Stimulated activated CD8-positive, alpha-beta memory T cell treated with anti-CD3 and anti-CD28 coated beads, Interleukin-4, amount 100 ng/mL, for 1 hour (primary cell): ENCODE data around the gene LMX1A.

Experiments
- DNase-seq, 2 donors: peaks; one replicate each; pipeline ENCODE4 v3.0.0-alpha.2; 2020; ENCODE audit warnings: low read depth in 2 of 2, low spot score in 1 of 2

The LMX1A gene

DNA sequence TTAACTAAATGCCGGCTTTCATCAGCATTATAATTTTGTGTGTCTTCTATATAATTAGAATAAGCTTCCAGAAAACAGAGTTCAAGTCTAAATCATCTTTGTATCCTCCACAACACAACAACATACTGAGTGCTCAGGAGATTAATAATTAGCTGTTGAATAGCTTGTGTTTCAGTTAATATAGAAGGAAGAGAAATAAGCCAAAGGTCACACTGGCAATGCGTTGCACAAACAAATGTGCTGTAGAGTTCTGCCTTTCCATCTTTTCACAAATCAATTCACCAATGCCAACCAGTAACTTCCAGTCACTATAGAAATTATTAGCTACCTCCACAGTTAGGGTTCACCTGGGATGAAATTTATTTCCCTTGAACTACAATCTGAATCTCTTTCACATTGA is 132.0 kb downstream of the LMX1A start:
- DNase-seq: no peak

DNA sequence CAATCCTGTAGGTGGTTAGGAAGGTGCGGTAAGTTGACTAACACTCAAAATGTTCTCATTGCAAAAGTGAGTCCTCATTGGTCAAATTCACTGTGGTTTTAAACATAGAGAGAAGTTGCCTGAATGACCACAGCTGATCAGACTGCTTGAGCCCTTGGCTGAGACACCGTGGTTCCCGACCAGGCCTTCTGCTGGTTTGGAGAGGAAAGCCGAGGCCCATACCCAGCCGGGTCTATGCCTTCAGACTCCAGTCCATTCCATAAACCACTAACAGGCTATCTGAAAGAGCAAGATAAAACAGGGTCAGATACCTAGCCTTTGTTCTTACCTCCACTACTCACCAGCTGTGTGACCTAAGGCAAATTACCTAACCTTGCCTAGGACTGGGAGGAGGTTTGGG is 133.9 kb downstream of the LMX1A start:
- DNase-seq: no peak

DNA sequence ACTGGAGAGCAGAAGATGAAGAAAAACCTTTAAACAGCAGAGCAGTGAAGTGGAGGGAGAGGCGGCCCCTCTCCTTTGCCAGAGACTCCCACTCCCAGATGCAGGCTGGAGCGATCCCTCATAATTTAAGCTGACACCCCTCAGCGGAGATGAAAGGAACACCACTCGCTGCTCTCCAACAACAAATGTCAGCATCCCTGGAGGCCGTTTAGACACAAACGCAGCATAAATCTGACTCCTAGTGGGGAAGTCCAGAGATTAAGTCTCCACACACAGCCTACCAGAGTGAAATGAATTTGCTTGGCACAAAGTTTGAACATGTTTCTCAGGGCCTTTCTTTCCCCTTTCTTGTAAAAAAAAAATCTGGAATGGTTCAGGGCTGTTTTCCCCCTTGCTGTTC is 137.8 kb downstream of the LMX1A start:
- DNase-seq: no peak

GRCh38 chr1:165217958-165218357 is 138.6 kb downstream of the LMX1A start:
- no peak for DNase-seq

GRCh38 chr1:165216254-165216653 is 140.3 kb downstream of the LMX1A start:
- no peak for DNase-seq

DNA sequence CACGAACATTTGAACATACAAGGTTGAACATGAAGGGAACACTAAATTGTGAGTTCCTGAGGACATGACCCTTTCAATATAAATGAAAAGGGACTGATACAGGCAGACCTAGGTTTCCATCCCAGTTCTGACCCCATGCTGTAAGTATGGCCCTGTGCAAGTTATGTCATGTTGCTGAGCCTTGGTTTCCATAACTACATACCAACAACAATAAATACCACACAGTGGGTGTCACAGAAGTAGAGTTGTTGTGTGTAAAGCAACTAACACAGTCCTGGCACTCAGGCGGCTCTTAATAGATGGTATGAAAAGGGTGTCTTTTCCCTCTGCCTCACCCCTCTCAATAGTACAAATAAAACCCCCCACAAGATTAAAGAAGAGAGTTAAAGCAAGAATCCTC is 140.8 kb downstream of the LMX1A start:
- no peak for DNase-seq

DNA sequence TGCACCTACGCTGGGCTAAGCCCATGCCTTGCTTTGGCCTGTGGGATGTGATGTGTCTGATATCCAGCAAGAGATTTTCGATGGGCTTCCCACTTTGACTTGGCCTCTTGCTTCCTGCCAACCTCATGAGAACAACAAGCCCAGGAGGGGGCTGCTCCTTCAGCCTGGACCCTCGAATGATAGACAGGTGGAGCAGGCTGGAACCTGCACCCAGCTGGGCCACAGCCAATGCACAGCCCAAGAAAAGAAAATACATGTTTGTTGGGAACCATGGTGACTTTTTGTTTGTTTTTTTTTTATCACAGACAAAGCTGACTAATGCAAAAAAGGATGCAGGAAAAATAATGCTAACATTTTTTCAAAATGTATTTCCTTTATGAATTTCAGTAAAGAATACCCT is 144.3 kb downstream of the LMX1A start:
- no peak for DNase-seq

DNA sequence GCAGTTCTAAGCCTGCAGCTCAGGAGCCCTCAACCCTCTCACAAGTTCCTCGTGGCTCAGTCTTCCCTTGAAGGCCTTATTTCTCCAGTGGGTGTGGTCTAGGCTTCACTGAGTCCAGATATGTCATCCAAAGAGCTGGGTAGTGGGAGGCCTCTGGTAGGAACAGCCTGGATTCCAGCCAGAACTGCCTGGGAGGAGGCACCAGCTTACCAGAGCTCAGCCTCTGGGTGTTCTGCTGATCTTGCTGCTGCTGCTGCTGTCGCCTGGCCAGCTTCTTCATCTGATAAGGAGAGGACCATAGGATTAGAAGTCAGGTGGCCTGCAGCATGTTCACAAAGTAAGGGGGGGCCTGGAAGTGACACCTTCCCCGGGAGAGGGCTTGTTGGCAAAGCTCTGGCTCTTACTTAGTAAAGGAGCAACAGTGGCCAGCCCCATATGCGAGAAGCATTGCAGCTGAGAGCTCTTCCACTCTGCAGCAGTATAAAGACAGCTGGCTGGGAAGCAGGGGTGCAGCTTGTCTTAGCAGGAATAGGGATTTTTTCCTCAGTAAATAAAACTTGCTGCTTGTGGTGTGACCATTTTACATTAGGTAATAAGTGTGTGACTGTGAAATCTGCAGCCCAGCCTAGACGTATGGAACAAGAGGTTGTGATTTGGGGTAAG is 148.5 kb downstream of the LMX1A start:
- DNase-seq: no peak

GRCh38 chr1:165205145-165205544 is 151.4 kb downstream of the LMX1A start:
- DNase-seq: no peak

- no peak for DNase-seq
Observed at GRCh38 chr1:165204548-165204947, 152.0 kb downstream of the LMX1A start.

- DNase-seq: no peak
Observed at GRCh38 chr1:165191087-165191486, 165.4 kb downstream of the LMX1A start.

DNA sequence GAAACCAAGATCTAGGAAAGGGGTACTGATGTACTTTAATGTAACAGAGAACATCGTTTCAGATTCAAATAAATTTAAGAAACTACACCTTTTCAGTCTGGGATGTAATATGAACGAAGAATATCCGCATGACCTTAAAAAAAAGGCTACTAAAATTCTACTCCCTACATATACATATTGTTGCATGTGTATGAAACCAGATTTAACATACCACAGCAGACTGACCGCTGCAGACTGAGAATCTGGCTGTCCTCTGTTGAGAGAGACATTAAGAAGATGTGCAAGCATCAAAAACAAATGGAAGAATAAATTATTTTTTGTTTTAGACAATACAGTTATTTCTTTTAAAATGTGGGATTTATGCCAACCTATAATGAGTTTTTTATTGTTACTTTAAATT is 166.6 kb downstream of the LMX1A start:
- no peak for DNase-seq

DNA sequence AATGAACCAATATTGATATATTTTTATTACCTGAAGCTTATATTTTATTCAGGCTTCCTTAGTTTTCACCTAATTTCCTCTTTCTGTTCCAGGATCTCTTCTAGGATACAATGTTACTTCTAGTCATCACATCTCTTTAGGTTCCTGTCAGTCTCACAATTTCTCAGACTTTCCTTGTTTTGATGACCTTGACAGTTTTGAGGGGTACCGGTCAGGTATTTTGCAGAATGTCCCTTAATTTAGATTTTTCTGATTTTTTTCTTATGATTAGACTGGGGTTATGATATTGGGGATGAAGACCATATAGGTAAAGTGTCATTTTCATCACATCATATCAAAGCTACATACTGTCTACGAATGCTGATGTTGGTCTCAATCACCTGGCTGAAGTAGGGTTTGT is 167.5 kb downstream of the LMX1A start:
- no peak for DNase-seq

- DNase-seq: no peak
Observed at GRCh38 chr1:165187031-165188009, 169.2 kb downstream of the LMX1A start.

DNA sequence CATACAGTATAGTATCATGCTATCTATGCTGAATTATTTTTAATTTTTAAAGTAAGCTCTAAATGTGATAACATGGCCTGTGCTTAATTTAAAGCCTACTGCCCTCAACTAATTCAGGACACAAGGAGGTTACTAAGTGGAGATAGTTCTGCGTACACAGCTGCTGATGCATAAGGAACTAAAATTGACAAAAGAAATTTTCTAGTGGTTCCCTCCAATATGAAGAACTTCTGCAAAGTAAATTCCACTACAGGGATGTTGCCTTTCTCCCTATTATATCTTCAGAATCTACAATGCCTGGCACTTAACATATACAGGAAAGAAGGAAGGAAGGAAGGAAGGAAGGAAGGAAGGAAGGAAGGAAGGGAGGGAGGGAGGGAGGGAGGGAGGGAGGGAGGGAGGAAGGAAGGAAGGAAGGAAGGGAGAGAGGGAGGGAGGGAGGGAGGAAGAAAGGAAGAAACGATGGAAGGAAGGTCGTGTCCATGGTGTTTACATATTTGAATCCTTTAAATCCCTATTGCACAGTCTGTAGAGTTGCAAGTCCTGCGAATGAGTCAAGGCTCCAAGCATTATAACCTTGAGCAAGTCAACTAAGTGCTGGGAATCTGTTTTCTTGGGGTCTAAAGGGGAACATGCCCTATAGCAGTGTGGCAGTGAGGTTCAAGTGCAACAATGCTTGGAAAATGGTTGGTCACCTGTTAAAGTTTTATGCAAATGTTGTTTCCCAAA is 171.2 kb downstream of the LMX1A start:
- DNase-seq: no peak

GRCh38 chr1:165182975-165183374 is 173.5 kb downstream of the LMX1A start:
- no peak for DNase-seq

- no peak for DNase-seq
Observed at GRCh38 chr1:165179306-165179705, 177.2 kb downstream of the LMX1A start.

DNA sequence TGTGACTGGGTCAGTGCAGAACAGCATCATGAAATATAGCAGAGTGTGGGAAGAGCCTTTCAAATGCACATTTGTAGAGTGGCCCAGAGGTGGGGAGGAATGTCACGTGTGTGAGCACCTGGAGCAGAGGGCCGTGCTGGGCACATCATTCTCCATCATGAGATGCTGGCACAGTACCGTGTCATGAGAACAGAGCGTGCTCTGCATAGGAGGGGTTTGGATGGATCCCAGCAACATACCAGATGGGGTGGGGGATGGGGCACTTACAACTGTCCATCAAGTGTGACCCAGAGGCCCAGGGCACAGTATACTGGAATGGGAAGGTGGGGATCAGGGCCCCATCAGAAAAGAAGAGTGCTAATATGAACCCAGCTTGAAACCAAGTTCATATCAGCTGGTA is 182.0 kb downstream of the LMX1A start:
- no peak for DNase-seq

- no peak for DNase-seq
Observed at GRCh38 chr1:165173818-165174217, 182.7 kb downstream of the LMX1A start.

DNA sequence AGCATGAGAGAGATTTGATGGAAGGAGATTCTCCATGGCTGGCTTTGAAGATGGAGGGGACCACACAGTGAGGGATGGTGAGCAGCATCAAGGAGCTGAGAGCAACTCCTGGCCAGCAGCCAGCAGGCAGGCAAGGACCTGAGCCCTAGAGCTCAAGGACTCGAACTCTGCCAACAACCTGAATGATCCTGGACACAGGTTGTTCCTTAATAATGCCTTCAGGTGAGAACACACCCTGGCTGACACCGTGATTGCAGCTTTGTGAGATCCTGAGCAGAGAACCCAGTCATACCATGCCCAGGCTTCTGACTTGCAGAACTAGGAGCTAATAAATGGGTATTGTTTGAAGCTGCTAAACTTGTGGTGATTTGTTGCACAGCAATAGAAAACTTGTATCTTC is 183.1 kb downstream of the LMX1A start:
- no peak for DNase-seq

DNA sequence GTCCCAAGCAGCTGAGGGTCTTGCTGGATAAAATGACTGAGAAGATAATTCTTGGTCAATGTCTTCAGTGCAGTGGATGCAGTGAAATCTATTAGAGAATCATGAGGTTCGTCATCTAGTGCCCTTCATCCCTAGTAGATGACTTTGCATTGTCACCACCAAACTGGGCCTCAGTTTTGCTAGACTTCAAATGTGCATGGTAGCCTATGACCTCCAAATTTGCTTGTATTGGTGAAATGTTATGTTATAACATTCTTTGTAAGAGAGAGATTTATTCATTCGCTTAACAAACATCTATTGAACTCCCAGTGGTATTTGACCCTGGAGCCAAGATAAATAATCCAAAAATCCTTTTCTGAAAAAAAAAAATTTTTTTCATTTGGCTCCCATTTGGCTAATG is 183.8 kb downstream of the LMX1A start:
- no peak for DNase-seq

GRCh38 chr1:165169729-165170128 is 186.8 kb downstream of the LMX1A start:
- no peak for DNase-seq
